Measurements from ENCODE around the gene ANKRD55. TPM values are rescaled to one million over a fixed set of nuclear protein-coding genes. Genes with fewer than 3 reads are reported as not detected.

The ANKRD55 gene
- total and polyA plus RNA-seq, 2 of the 8 experiments (the other 6 are each of a cell fraction or from before 2014, with no cell fraction given): not detected

GRCh38 chr5:56211298-56211865 is 21.7 kb downstream of the ANKRD55 start:
- Histone ChIP-seq H3K27ac (ENCODE audit: low read depth, low read length) (no peak overlapping the region), H3K79me2 (ENCODE audit: control insufficient read depth in 1 of 2, insufficient read depth in 2 of 2, low read length in 2 of 2) (no peaks in the 10 kb centered on the region), H3K18ac (ENCODE audit: extremely low read depth, low read length) (no peak overlapping the region), H2AFZ (ENCODE audit: low read length) (no peak overlapping the region), H3K79me1 (ENCODE audit: low read depth, low read length) (no peaks in the 10 kb centered on the region), H2BK15ac (ENCODE audit: low read length) (no peak overlapping the region), H4K91ac (replicated peaks; ENCODE audit: insufficient read length, low read length) (no peak overlapping the region), H2AK5ac (ENCODE audit: low read depth, low read length) (no peak overlapping the region), H2BK20ac (ENCODE audit: low read length) (no peak overlapping the region), H2BK12ac (ENCODE audit: low read depth, low read length) (no peak overlapping the region), H4K8ac (ENCODE audit: extremely low read depth, insufficient read depth, low read length) (no peak overlapping the region), H3K23me2 (ENCODE audit: low read depth, low read length) (no peaks in the 10 kb centered on the region), H3K4me1 (replicated peaks in 1 of 4; ENCODE audit: control insufficient read depth in 3 of 4, insufficient read depth in 4 of 4, low read length in 3 of 4) (no peaks in the 10 kb centered on the region), H3K56ac (replicated peaks; ENCODE audit: insufficient read length, low read depth, low read length) (no peak overlapping the region), H3K27me3 (replicated peaks in 1 of 4; ENCODE audit: control insufficient read depth in 3 of 4, extremely low read depth in 1 of 4, insufficient read depth in 3 of 4, low read length in 3 of 4) (no peaks in the 10 kb centered on the region), H2BK5ac (ENCODE audit: low read depth, low read length) (no peak overlapping the region), H4K20me1 (replicated peaks in 1 of 2; ENCODE audit: control insufficient read depth in 1 of 2, insufficient read depth in 2 of 2, low read length in 2 of 2) (no peaks in the 10 kb centered on the region), H4K5ac (ENCODE audit: insufficient read length, low read depth, low read length) (no peak overlapping the region), H3K4me3 (ENCODE audit: extremely low read depth in 1 of 4, insufficient read depth in 2 of 4, low read depth in 3 of 4, low read length in 4 of 4) (no peak overlapping the region), H3K9me3 (ENCODE audit: insufficient read depth in 2 of 2, low read depth in 1 of 2, low read length in 1 of 2) (no peaks in the 10 kb centered on the region), H3K4ac (replicated peaks; ENCODE audit: insufficient read length, low read depth, low read length) (no peak overlapping the region), H3K14ac (ENCODE audit: insufficient read length) (no peak overlapping the region), H3K9ac (replicated peaks in 1 of 4; ENCODE audit: extremely low read depth in 1 of 4, low read depth in 3 of 4, low read length in 3 of 4) (no peak overlapping the region), H3K23ac (ENCODE audit: insufficient read length) (no peak overlapping the region), H3K36me3 (ENCODE audit: control insufficient read depth in 2 of 4, insufficient read depth in 4 of 4, low read length in 3 of 4) (no peaks in the 10 kb centered on the region; a peak in 1 of 8 replicates), H3K4me2 (ENCODE audit: insufficient read depth in 1 of 2, low read depth in 2 of 2, low read length in 2 of 2) (no peak overlapping the region), H2BK120ac (replicated peaks; ENCODE audit: low read depth, low read length) (no peak overlapping the region)
- CTCF ChIA-PET (ENCODE audit: partially characterized antibody): interaction anchor here (1.0 kb wide), 1 partner anchor 9 kb away, joined by 3 read pairs; no protein-coding TSS in a partner anchor
- 98% methylated on average over 2 of the region's 2 CpGs; no CpG with 5 or more reads in 1 of the 2 experiments for WGBS, 2 experiments (ENCODE audit: extremely low coverage in 1 of 2, insufficient coverage in 1 of 2, insufficient read length in 1 of 2, insufficient replicate concordance in 2 of 2, low coverage in 1 of 2, low lambda C conversion rate in 2 of 2, missing lambda C conversion rate in 1 of 2)
- FAIRE-seq (no peak), DNase-seq (ENCODE audit: low read depth in 1 of 2, low spot score in 2 of 2) (no peak)
- no peak for TF ChIP-seq YY1 (IDR thresholded peaks at IDR 0.05; ENCODE audit: low read depth, low read length)
- TF ChIP-seq FOSL1 (IDR thresholded peaks at IDR 0.05; ENCODE audit: insufficient read depth, low read depth, low read length): no peak
- POLR2A ChIA-PET (ENCODE audit: partially characterized antibody): no interaction called here
